Activated gamma-delta T cell treated with Interleukin-2 at 50 U/mL for 16 hours (primary cell): ENCODE data around the gene RPS14.

Source experiments
- DNase-seq: peaks from one replicate; pipeline ENCODE4 v3.0.0-alpha.2; 2020

Gene RPS14

GRCh38 chr5:150449517-150450339 lies at the start of gene RPS14:
Gene RPS14, minus strand, starts transcription at chr5:150449739. Its CDS starts 2,006 bp downstream, at chr5:150447733.
- DNase-seq: peak; percentile 93

GRCh38 chr5:150498971-150499370 lies 49.4 kb upstream of the RPS14 start:
- DNase-seq: no peak

- DNase-seq: no peak
These were observed 49.0 kb upstream of the RPS14 start for GRCh38 chr5:150498501-150498900.

- no peak for DNase-seq
These were observed 48.4 kb upstream of the RPS14 start for GRCh38 chr5:150497989-150498317.

GRCh38 chr5:150497274-150497988 lies 47.9 kb upstream of the RPS14 start:
- DNase-seq: no peak

- DNase-seq: no peak
These were observed 47.0 kb upstream of the RPS14 start for GRCh38 chr5:150496534-150496933.

- DNase-seq: no peak
These were observed 46.6 kb upstream of the RPS14 start for GRCh38 chr5:150496098-150496497.

- no peak for DNase-seq
These were observed 43.1 kb upstream of the RPS14 start for GRCh38 chr5:150492621-150493020.

GRCh38 chr5:150491876-150492275 lies 42.3 kb upstream of the RPS14 start:
- no peak for DNase-seq

GRCh38 chr5:150490754-150491153 lies 41.2 kb upstream of the RPS14 start:
- DNase-seq: no peak

- DNase-seq: no peak
These were observed 40.7 kb upstream of the RPS14 start for GRCh38 chr5:150490296-150490669.

- no peak for DNase-seq
These were observed 40.1 kb upstream of the RPS14 start for GRCh38 chr5:150489360-150490295.

GRCh38 chr5:150488519-150489359 lies 39.2 kb upstream of the RPS14 start:
- no peak for DNase-seq

- no peak for DNase-seq
These were observed 37.9 kb upstream of the RPS14 start for GRCh38 chr5:150487199-150488061.

GRCh38 chr5:150486402-150487198 lies 37.1 kb upstream of the RPS14 start:
- peak; percentile 26 for DNase-seq

- peak; percentile 11 for DNase-seq
These were observed 36.3 kb upstream of the RPS14 start for GRCh38 chr5:150485693-150486401.

GRCh38 chr5:150484964-150485692 lies 35.6 kb upstream of the RPS14 start:
- no peak for DNase-seq

- DNase-seq: no peak
These were observed 32.5 kb upstream of the RPS14 start for GRCh38 chr5:150481972-150482406.

GRCh38 chr5:150481708-150481965 lies 32.1 kb upstream of the RPS14 start:
- no peak for DNase-seq
